HCT116 (cell line): ENCODE results near the gene HDGF. TPM values are rescaled to one million over a fixed set of nuclear protein-coding genes. Genes with fewer than 3 reads are reported as not detected.

Experiments
- CBX3 ChIP-seq: IDR thresholded peaks from 2 replicates; pipeline ENCODE4 v1.6.1; 2012; ENCODE audit warnings: low read depth
- CEBPB ChIP-seq: IDR thresholded peaks from 2 replicates; pipeline ENCODE4 v1.6.1; 2012; ENCODE audit warnings: low read depth
- SIN3A ChIP-seq: IDR thresholded peaks from 2 replicates; pipeline ENCODE4 v1.6.1; 2012; ENCODE audit warnings: low read depth
- ZNF274 ChIP-seq: fragments of 200-500 bp; sonication (Bioruptor generic); IDR thresholded peaks from 2 replicates; pipeline ENCODE4 v1.6.1; 2014; ENCODE audit warnings: mild to moderate bottlenecking, low read depth, low read length, inconsistent platforms
- total RNA-seq: library from RNA; stranded (reverse); gene quantifications from one replicate; pipeline ENCODE4 v1.2.1, GENCODE V29; 2021; ENCODE audit not compliant: unreplicated experiment
- TF ChIP-seq, protein P1 (sequence below): IDR thresholded peaks from 2 replicates; pipeline ENCODE4 v1.6.1; 2012
- TF ChIP-seq, protein P2 (sequence below), 3 experiments: fragments of 200-600 bp in 1 of 3; sonication (generic) in 1 of 3; IDR thresholded peaks in 2 of 3; conservative IDR thresholded peaks in 1 of 3; 2 replicates each; pipeline ENCODE4 v1.5.1; 2012 to 2017; ENCODE audit warnings: low read depth in 2 of 3, low read length in 2 of 3, antibody characterized with exemption in 1 of 3, borderline replicate concordance in 1 of 3, control low read depth in 1 of 3, mild to moderate bottlenecking in 1 of 3, mixed read lengths in 1 of 3, mixed run types in 1 of 3, moderate library complexity in 1 of 3; ENCODE audit not compliant: insufficient read depth in 1 of 3

The HDGF gene
- total RNA-seq, 1 experiment from 2014 or later: 304 TPM

DNA sequence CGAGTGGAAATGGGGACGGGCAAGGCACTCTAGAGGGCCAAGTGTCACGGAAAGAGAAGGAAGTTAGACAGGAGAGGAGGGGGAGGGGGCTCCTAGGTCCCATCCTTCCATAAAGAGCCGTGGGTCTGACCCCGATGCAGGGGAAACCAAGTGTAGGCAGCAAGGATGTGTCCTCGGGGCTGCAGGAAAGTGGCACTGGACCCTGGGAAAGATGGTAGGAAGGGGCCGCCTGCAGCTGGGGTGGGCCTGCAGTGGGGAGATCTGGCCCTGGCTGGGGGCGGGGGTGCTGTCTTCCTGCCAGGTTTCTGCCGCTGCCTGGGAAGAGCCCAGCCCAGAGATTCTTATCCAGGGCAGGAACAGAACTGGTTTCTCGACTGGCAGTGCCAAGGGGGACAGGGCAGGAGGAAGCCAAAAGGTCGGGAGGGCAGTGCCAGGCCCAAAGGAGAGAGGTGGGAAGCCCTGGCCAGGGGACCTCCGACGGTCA lies 59.0 kb downstream of the HDGF start (continued):
- TF ChIP-seq, protein P1, sequence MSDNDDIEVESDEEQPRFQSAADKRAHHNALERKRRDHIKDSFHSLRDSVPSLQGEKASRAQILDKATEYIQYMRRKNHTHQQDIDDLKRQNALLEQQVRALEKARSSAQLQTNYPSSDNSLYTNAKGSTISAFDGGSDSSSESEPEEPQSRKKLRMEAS: no peak
- no peak for TF ChIP-seq ZNF274
- no peak for TF ChIP-seq CEBPB
- TF ChIP-seq, protein P2, sequence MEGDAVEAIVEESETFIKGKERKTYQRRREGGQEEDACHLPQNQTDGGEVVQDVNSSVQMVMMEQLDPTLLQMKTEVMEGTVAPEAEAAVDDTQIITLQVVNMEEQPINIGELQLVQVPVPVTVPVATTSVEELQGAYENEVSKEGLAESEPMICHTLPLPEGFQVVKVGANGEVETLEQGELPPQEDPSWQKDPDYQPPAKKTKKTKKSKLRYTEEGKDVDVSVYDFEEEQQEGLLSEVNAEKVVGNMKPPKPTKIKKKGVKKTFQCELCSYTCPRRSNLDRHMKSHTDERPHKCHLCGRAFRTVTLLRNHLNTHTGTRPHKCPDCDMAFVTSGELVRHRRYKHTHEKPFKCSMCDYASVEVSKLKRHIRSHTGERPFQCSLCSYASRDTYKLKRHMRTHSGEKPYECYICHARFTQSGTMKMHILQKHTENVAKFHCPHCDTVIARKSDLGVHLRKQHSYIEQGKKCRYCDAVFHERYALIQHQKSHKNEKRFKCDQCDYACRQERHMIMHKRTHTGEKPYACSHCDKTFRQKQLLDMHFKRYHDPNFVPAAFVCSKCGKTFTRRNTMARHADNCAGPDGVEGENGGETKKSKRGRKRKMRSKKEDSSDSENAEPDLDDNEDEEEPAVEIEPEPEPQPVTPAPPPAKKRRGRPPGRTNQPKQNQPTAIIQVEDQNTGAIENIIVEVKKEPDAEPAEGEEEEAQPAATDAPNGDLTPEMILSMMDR (IDR thresholded peaks at IDR 0.05 in 2 of 3, conservative IDR thresholded peaks at IDR 0.05 in 1 of 3; ENCODE audit: borderline replicate concordance in 1 of 3, insufficient read depth in 1 of 3, low read depth in 2 of 3, low read length in 2 of 3): no peak
- no peak for TF ChIP-seq SIN3A
- no peak for TF ChIP-seq CBX3
- TF ChIP-seq, all 23 proteins: peak for 0

Other genes with a start within 250 kb of the HDGF start
- gene IQGAP3, start 179.1 kb downstream of the HDGF start, total RNA-seq: 38.8 TPM
- not detected for gene TTC24, start 172.0 kb downstream of the HDGF start, total RNA-seq
- gene NAXE, start 159.9 kb downstream of the HDGF start, total RNA-seq: 139 TPM
- 39.4 TPM for gene GPATCH4, start 150.2 kb downstream of the HDGF start, total RNA-seq
- gene HAPLN2, start 132.3 kb downstream of the HDGF start, total RNA-seq: 0.54 TPM
- gene BCAN, start 109.6 kb downstream of the HDGF start, total RNA-seq: not detected
- 8.4 TPM for gene NES, start 74.3 kb downstream of the HDGF start, total RNA-seq
- gene CRABP2, start 46.1 kb downstream of the HDGF start, total RNA-seq: 209 TPM
- gene METTL25B, start 23.2 kb downstream of the HDGF start, total RNA-seq: 36.5 TPM
- gene ISG20L2, start 22.9 kb downstream of the HDGF start, total RNA-seq: 41.7 TPM
- gene MRPL24, start 10.6 kb downstream of the HDGF start, total RNA-seq: 111 TPM
- gene PRCC, start 15.9 kb upstream of the HDGF start, total RNA-seq: 78.1 TPM
- 4.8 TPM for gene SH2D2A, start 65.2 kb upstream of the HDGF start, total RNA-seq
- gene INSRR, start 107.4 kb upstream of the HDGF start, total RNA-seq: not detected
- gene NTRK1, start 109.2 kb upstream of the HDGF start, total RNA-seq: 0.89 TPM
- gene PEAR1, start 142.0 kb upstream of the HDGF start, total RNA-seq: 10.8 TPM
- gene LRRC71, start 169.0 kb upstream of the HDGF start, total RNA-seq: not detected